HG02981 (cell line): Measurements from ENCODE around the gene PCNX3.
A peak's percentile ranks its signal among the peaks of the same experiment; 100 is the strongest.
"Not testable (repeated sequence)": the region's sequence is repeated elsewhere in the genome, so short reads cannot be mapped to it uniquely, and the experiment has no call there.

Experiments
- ATAC-seq: cut with Tn5 transposase; IDR thresholded peaks from one replicate; pipeline ENCODE4 v1.9.1; 2021; ENCODE audit warnings: mild to moderate bottlenecking, moderate library complexity; ENCODE audit not compliant: unreplicated experiment

The PCNX3 gene

GRCh38 chr11:65637032-65637557, 21.5 kb downstream of the PCNX3 start:
- no peak for ATAC-seq

GRCh38 chr11:65637794-65638419, 22.3 kb downstream of the PCNX3 start, which contains the start of gene SIPA1:
SIPA1 (plus strand) TSS chr11:65638101; CDS start chr11:65640922, 2,821 bp downstream.
- ATAC-seq, result no peak

DNA sequence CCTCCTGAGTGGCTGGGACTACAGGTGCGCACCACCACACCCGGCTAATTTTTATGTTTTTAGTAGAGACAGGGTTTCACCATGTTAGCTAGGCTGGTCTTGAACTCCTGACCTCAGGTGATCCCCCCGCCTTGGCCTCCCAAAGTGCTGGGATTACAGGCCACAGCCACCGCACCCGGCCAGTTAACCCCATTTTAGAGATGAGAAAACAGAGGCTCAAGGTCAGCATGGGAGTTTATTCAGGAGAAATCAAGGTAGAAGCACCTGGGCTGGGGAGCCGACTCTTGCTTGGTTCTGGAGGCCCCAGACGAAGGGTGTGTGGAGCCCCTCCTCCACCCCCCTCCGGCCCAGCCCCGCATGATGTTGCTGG, 23.6 kb downstream of the PCNX3 start:
- ATAC-seq, result not testable (repeated sequence)

DNA sequence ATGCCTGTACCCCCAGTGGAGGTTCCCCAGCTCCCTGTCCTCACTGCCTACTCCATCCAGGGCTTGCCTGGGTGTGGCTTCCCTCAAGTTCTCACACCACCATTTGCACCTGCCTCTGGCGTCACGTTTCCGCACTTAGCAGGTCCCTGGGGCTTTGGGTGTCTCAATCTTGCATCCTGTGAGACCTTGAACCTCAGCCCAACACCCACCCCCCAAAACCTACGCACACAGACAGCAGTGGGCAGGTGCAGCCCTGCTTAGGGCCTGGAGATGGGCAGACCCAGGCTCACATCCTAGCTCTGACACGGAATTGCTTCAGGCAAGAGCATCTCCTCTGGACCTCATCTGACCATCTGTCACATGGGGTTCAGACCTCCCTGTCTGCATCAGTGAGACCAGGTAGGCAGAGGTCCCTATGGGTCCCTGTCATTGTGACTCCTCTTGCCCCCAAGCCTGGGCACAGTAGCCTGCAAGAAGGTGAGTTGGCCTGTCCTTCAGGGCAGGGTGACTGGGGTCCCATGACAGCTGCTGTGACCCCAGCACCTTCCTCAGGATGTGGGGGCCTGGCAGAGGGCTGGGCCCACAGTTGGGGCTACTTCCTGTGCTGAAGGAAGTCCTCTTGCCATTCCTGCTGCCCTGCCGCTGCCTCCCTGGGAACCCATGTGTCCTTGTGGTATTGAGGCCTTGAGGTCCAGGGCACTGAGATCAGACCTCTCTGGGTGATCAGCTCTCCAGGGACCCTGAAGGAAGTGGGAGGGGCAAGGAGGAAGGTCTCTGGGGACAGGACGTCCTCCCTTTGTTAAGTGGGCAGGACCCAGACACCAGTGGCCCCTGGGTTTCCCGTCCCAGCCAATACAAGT, 24.3 kb downstream of the PCNX3 start:
- ATAC-seq, result peak; percentile 37

GRCh38 chr11:65640483-65641296, 25.1 kb downstream of the PCNX3 start:
- no peak for ATAC-seq

DNA sequence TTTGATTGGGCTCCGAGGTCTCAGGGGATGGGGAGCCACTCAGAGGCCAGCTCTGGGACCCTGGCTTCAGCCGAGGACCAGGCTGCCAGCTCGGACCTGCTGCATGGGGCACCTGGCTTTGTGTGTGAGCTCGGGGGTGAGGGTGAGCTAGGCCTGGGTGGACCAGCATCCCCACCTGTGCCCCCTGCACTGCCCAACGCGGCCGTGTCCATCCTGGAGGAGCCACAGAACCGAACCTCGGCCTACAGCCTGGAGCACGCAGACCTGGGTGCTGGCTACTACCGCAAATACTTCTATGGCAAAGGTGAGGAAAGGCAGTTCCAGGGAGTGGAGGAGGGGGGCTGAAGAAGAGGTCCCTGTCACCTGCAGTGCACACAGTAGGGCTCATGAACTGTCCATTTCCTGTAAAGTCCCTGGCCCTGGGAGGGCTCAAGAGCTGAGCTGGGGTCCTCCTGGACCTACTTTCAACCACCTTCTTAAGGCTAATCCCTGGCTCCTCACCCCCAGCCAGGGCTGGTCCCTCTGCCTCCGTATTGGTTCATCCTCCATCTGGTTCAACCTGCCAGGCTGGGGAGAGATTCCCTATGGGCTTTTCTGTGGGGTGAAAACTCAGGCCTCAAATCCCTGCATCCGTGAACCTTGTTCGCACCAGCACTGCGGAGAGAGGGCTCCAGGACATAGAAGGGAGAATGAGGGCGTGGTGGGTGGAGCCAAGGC, 25.9 kb downstream of the PCNX3 start:
- no peak for ATAC-seq

DNA sequence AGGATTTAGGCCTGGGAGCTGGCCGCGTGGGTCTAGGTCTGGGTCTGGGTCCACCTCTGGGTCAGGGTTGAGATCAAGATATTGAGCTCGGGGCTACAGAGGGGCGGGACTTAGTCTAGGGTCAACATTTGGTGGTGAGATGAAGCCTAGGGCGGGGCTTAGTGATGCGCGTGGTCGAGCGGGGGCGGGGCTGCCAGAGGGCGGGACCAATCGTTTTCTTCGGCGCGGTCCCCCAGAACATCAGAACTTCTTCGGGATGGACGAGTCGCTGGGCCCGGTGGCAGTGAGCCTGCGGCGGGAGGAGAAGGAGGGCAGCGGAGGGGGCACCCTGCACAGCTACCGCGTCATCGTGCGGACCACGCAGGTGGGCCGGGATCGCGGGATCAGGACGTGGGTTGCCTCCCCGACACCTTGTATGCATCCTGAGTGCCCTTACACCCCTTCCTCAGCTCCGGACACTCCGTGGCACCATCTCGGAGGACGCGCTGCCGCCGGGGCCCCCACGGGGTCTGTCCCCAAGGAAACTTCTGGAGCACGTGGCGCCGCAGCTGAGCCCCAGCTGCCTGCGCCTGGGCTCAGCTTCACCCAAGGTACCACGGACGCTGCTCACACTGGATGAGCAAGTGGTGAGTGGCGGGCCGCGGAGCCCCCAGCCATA, 26.6 kb downstream of the PCNX3 start:
- no peak for ATAC-seq

DNA sequence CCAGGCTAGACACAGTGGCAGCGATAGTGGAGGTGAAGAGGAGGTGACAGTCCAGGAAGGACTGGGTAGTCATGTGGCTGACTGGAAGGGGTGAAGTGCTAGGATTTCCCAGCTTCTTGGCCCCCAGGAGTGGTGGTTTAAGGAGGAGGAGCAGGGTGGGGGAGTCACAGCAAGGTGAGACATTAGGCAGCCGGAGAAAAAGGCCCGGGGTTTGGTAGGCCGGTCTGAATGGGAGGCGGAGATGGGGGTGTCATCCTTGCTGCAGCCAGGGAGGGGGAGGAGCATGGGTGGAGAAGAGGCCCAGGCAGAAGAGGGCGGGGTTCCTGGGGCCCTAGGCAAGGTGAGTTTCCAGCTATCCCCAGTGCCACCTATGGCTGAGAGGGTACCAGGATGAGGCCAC, 28.4 kb downstream of the PCNX3 start:
- no peak for ATAC-seq

GRCh38 chr11:65644837-65645236, 29.3 kb downstream of the PCNX3 start:
- no peak for ATAC-seq

GRCh38 chr11:65645710-65646109, 30.1 kb downstream of the PCNX3 start:
- no peak for ATAC-seq

GRCh38 chr11:65646288-65646957, 30.8 kb downstream of the PCNX3 start:
- ATAC-seq, result no peak

- no peak for ATAC-seq
Measured at GRCh38 chr11:65646958-65647701, 31.6 kb downstream of the PCNX3 start.

DNA sequence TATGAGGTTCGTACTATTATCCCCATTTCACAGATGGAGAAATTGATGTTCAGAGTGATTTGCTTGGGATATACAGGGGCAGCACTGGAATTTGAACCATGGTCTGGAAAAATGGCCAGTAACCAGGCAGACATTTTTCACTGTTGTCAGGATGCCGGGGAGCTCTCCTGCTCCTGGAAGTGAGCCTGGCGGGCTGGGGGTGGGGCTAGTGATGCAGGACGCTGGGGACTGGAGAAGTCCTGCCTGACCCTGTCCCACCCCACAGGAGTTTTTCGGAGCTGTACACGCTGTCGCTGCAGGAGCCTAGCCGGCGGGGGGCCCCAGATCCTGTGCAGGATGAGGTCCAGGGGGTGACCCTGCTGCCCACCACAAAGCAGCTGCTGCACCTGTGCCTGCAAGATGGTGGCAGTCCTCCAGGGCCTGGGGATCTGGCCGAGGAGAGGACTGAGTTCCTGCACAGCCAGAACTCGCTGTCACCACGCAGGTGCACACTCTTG, 33.5 kb downstream of the PCNX3 start:
- no peak for ATAC-seq

DNA sequence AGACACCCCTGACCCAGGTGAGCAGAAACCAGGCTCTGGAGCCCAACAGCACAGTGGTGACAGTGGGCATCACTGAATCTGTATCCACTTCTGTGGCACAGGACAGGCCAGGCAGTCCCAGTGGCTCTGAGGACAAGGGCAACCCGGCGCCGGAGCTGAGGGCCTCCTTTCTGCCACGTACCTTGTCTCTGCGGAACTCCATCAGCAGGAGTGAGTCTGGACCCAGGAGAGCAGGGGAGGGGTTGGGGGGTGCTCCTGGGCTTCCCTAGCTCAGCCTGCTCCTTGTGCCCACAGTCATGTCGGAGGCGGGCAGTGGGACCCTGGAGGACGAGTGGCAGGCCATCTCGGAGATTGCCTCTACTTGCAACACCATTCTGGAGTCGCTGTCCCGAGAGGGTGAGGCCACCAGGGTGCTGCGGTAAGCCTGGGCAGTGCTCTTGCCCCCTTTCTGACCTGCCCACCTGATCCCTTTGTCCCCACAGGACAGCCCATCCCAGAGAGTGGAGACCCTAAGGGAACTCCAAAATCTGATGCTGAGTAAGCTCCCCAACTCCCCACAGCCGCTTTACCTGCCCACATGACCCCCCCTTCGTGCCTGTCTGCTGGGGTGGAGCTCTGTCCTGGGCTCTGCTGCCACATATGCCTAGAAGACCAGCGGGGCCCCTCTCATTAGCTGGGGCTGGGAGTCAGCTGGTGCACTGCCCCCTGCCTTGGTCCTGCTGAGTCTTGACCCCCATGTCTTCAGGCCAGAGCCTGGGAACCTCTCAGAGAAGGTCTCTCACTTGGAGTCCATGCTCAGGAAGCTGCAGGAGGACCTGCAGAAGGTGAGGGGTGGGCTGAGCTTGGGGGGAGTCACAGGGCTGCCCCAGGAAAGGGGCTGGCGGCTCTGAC, 34.3 kb downstream of the PCNX3 start:
- no peak for ATAC-seq

DNA sequence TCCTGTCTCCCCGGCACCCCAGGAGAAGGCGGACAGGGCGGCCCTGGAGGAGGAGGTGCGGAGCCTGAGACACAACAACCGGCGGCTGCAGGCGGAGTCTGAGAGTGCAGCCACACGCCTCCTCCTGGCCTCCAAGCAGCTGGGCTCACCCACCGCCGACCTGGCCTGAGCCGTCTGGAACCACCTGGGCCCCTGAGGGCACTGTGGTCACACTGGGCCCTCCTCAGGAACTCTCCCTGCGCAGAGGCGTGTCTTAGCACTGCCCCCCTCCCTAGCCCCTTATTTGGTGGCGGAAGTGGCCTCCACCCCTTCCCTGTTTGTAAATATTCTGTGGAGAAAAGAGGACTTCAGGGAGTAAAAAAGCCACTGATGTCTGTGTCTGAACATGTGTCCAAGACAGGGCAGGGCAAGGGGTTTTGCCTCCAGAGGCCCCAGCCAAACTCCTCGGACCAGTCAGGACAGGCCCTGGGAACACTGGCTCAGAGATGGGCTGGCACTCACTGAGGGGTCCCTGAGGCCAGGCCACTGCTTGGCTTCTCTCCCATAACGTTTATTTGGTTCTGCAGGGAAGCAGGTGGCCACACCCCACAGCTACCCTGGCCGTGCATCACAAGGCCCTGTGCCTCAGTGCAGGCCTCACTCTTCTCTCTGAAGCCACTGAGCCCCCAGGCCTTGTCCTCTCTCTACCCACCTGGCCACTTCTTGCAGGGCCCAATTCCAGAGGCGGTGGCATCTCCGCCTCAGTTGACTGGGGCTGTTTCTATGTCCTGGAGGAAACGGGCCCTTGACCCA, 35.2 kb downstream of the PCNX3 start:
- ATAC-seq, result no peak

- no peak for ATAC-seq
Measured at GRCh38 chr11:65651339-65651588, 35.7 kb downstream of the PCNX3 start.
